Panc1 (cell line): Measurements from ENCODE around the gene SVOP. TPM values are rescaled to one million over a fixed set of nuclear protein-coding genes. Genes with fewer than 3 reads are reported as not detected.

Experiments used
- ATAC-seq: fragments of 200-7000 bp; cut with Tn5 transposase; 2 replicates; pipeline ENCODE4 v1.9.1; 2020; ENCODE audit warnings: mild to moderate bottlenecking, moderate library complexity
- BruUV-seq: library from RNA; stranded (reverse); fragments of 400-500 nt; replicated peaks from 2 replicates; lab custom pipeline; 2021; lab: Mats Ljungman, UMichigan
- CTCF ChIA-PET: fragments of 300-600 bp; sonication (Branson Sonifier 250); formaldehyde crosslinking; loops from one replicate; lab custom pipeline; 2022; ENCODE audit warnings: antibody characterized with exemption; lab: Charles Lee
- POLR2A ChIA-PET: fragments of 300-600 bp; sonication (Branson Sonifier 250); formaldehyde crosslinking; loops from one replicate; lab custom pipeline; 2022; ENCODE audit warnings: antibody characterized with exemption; lab: Charles Lee
- DNase-seq: peaks from one replicate; pipeline ENCODE4 v3.0.0-alpha.2; 2010; ENCODE audit warnings: low read depth, low spot score
- H3K27ac ChIP-seq: 2 replicates; pipeline ENCODE4 v1.5.1; 2011; ENCODE audit warnings: mild to moderate bottlenecking, low read length, inconsistent platforms
- H3K27me3 ChIP-seq: fragments of 200-500 bp; sonication (Bioruptor generic); 2 replicates; pipeline ENCODE4 v1.6.0; 2014; ENCODE audit warnings: low read length, inconsistent platforms; ENCODE audit not compliant: control insufficient read depth, insufficient read depth
- H3K36me3 ChIP-seq: fragments of 200-500 bp; sonication (Bioruptor generic); 2 replicates; pipeline ENCODE4 v1.5.1; 2014; ENCODE audit warnings: inconsistent platforms, mild to moderate bottlenecking, low read length, moderate library complexity; ENCODE audit not compliant: control insufficient read depth, insufficient read depth
- H3K4me1 ChIP-seq: 2 replicates; pipeline ENCODE4 v1.5.1; 2011; ENCODE audit warnings: inconsistent platforms, mild to moderate bottlenecking, low read length, moderate library complexity; ENCODE audit not compliant: control insufficient read depth, insufficient read depth
- H3K4me3 ChIP-seq, 2 experiments: 2 replicates each; pipeline ENCODE4 v1.5.1; 2011 to 2012; ENCODE audit warnings: low read depth in 2 of 2, low read length in 2 of 2, mild to moderate bottlenecking in 2 of 2, inconsistent platforms in 1 of 2, moderate library complexity in 1 of 2
- H3K9me3 ChIP-seq: fragments of 200-500 bp; sonication (Bioruptor generic); 2 replicates; pipeline ENCODE4 v1.5.1; 2014; ENCODE audit warnings: low read depth, mild to moderate bottlenecking, inconsistent platforms, low read length, moderate library complexity; ENCODE audit not compliant: control insufficient read depth, insufficient read depth
- POLR2AphosphoS5 ChIP-seq: IDR thresholded peaks from 2 replicates; pipeline ENCODE4 v1.6.1; 2012; ENCODE audit warnings: mild to moderate bottlenecking, low read depth, low read length, moderate library complexity
- REST ChIP-seq, 2 experiments: IDR thresholded peaks; 2 replicates each; pipeline ENCODE4 v1.6.1; 2011 to 2012; ENCODE audit warnings: low read depth in 2 of 2, control low read depth in 1 of 2, low read length in 1 of 2, mild to moderate bottlenecking in 1 of 2, moderate library complexity in 1 of 2; ENCODE audit not compliant: insufficient read depth in 1 of 2
- SIN3A ChIP-seq: IDR thresholded peaks from 2 replicates; pipeline ENCODE4 v1.6.1; 2012; ENCODE audit warnings: low read depth, mild to moderate bottlenecking, low read length, moderate library complexity, borderline replicate concordance; ENCODE audit not compliant: insufficient read depth
- TCF7L2 ChIP-seq: IDR thresholded peaks from 2 replicates; pipeline ENCODE4 v1.6.1; 2011; ENCODE audit warnings: mild to moderate bottlenecking, low read depth, low read length, inconsistent platforms
- in situ Hi-C: cut with HindIII; loops from 2 replicates; pipeline ENCODE4 v1.10.0; 2016; ENCODE audit warnings: low sequenced_read_pairs, low pct_unique_long_range_greater_than_20kb
- intact Hi-C: fragments of 100-400 bp; cut with micrococcal nuclease; formaldehyde crosslinking; loops from one replicate; pipeline ENCODE4 v1.10.0; 2022; ENCODE audit not compliant: unreplicated experiment
- total RNA-seq: library from RNA; stranded (reverse); gene quantifications from one replicate; pipeline ENCODE4 v1.2.1, GENCODE V29; 2021; ENCODE audit not compliant: unreplicated experiment
- TF ChIP-seq, protein P1 (sequence below): fragments of 450-650 bp; IDR thresholded peaks from 2 replicates; pipeline ENCODE4 v1.5.1; 2017; ENCODE audit warnings: mild to moderate bottlenecking

The SVOP gene
- total RNA-seq, 1 experiment from 2014 or later = not detected

GRCh38 chr12:108881953-108882352, 138.9 kb downstream of the SVOP start:
- Histone ChIP-seq H3K4me3 (no peak overlapping the region), H3K36me3 (no peaks in the 10 kb centered on the region), H3K9me3 (no peaks in the 10 kb centered on the region), H3K27me3 (no peaks in the 10 kb centered on the region), H3K27ac (no peak overlapping the region), H3K4me1 (no peaks in the 10 kb centered on the region)
- ATAC-seq (no peak), DNase-seq (no peak)
- in situ Hi-C loops (no loop called here), intact Hi-C loops (loop anchor here (10.0 kb wide), 1 partner anchor 203 kb away; no protein-coding TSS in a partner anchor)
- TF ChIP-seq REST (IDR thresholded peaks at IDR 0.05; ENCODE audit: insufficient read depth in 1 of 2, low read depth in 2 of 2, low read length in 1 of 2) (no peak), SIN3A (no peak), POLR2AphosphoS5 (no peak), TCF7L2 (no peak)
- TF ChIP-seq, protein P1, sequence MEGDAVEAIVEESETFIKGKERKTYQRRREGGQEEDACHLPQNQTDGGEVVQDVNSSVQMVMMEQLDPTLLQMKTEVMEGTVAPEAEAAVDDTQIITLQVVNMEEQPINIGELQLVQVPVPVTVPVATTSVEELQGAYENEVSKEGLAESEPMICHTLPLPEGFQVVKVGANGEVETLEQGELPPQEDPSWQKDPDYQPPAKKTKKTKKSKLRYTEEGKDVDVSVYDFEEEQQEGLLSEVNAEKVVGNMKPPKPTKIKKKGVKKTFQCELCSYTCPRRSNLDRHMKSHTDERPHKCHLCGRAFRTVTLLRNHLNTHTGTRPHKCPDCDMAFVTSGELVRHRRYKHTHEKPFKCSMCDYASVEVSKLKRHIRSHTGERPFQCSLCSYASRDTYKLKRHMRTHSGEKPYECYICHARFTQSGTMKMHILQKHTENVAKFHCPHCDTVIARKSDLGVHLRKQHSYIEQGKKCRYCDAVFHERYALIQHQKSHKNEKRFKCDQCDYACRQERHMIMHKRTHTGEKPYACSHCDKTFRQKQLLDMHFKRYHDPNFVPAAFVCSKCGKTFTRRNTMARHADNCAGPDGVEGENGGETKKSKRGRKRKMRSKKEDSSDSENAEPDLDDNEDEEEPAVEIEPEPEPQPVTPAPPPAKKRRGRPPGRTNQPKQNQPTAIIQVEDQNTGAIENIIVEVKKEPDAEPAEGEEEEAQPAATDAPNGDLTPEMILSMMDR = no peak
- no TSS peak for BruUV-seq
- CTCF ChIA-PET = no interaction called here
- POLR2A ChIA-PET = no interaction called here

- Histone ChIP-seq H3K36me3 (no peaks in the 10 kb centered on the region), H3K4me3 (no peak within 1 kb of the TSS), H3K4me1 (no peaks in the 10 kb centered on the region), H3K9me3 (no peaks in the 10 kb centered on the region), H3K27ac (no peak within 1 kb of the TSS), H3K27me3 (no peaks in the 10 kb centered on the region)
- TF ChIP-seq TCF7L2 (no peak), REST (IDR thresholded peaks at IDR 0.05; ENCODE audit: insufficient read depth in 1 of 2, low read depth in 2 of 2, low read length in 1 of 2) (no peak), SIN3A (no peak), POLR2AphosphoS5 (no peak)
- TF ChIP-seq, protein P1 = no peak
- BruUV-seq = no TSS peak
- ChIA-PET CTCF (no interaction called here), POLR2A (interaction anchor here (0.6 kb wide), 1 partner anchor 11 kb away, joined by 3 read pairs; no protein-coding TSS in a partner anchor)
- ATAC-seq (no peak), DNase-seq (no peak)
- intact Hi-C loops = loop anchor here (10.0 kb wide), 1 partner anchor 205 kb away; no protein-coding TSS in a partner anchor
- in situ Hi-C loops = no loop called here
These were observed 141.1 kb downstream of the SVOP start, which contains the start of gene DAO for GRCh38 chr12:108879615-108880254. Gene DAO, plus strand, starts transcription at chr12:108880092. Its CDS starts 4,915 bp downstream, at chr12:108885007.
